Measurements from ENCODE around the gene ARHGEF2. TPM values are rescaled to one million over a fixed set of nuclear protein-coding genes. Genes with fewer than 3 reads are reported as not detected.

ARHGEF2 gene
- total and polyA plus RNA-seq, 2 experiments from 2014 or later = 30.1 to 46.9 TPM

DNA sequence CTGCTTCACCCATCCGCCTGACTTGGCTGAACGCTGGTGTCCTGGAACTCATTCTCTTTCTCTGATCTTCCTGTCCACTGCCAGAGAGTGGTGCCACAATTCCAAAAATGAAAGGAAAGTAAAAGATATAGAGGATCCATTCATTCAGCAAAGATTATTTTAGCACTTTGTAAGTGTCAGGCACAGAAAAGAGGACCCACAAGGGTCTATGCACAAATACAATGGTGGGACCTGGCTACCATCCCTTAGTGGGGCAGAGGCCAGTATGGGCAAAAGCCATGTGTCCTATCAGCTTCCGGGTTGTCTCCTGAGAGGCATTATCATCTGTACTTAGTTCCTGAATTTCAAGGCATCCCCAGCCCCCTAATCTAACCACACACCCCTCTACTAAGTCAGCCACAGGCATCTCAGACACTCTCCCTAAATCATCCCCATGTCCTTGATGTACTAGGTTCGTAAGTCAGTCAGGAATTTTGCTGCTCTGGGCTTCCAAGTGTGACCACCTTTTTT lies 23.4 kb upstream of the ARHGEF2 start:
- Histone ChIP-seq H3K9me3 (ENCODE audit: low read depth) (no peaks in the 10 kb centered on the region), H3K9me2 (replicated peaks; ENCODE audit: insufficient read depth) (no peaks in the 10 kb centered on the region), H3K27me3 (no peaks in the 10 kb centered on the region), H3K27ac (no peak overlapping the region), H4K20me1 (ENCODE audit: insufficient read depth, poor library complexity, severe bottlenecking) (no peaks in the 10 kb centered on the region), H3K4me1 (ENCODE audit: insufficient read depth) (no peaks in the 10 kb centered on the region), H3K4me2 (no peak overlapping the region), H2AFZ (no peak overlapping the region), H3K4me3 (no peak overlapping the region), H3K36me3 (replicated peaks; ENCODE audit: insufficient read depth, low read depth) (no peaks in the 10 kb centered on the region), H3K79me2 (no peaks in the 10 kb centered on the region)
- TF ChIP-seq EZH2 (IDR thresholded peaks at IDR 0.05; ENCODE audit: borderline replicate concordance) (no peak), EZH2phosphoT487 (IDR thresholded peaks at IDR 0.05; ENCODE audit: low read depth, severe bottlenecking, unreplicated experiment) (no peak)
- TF ChIP-seq, protein P1, sequence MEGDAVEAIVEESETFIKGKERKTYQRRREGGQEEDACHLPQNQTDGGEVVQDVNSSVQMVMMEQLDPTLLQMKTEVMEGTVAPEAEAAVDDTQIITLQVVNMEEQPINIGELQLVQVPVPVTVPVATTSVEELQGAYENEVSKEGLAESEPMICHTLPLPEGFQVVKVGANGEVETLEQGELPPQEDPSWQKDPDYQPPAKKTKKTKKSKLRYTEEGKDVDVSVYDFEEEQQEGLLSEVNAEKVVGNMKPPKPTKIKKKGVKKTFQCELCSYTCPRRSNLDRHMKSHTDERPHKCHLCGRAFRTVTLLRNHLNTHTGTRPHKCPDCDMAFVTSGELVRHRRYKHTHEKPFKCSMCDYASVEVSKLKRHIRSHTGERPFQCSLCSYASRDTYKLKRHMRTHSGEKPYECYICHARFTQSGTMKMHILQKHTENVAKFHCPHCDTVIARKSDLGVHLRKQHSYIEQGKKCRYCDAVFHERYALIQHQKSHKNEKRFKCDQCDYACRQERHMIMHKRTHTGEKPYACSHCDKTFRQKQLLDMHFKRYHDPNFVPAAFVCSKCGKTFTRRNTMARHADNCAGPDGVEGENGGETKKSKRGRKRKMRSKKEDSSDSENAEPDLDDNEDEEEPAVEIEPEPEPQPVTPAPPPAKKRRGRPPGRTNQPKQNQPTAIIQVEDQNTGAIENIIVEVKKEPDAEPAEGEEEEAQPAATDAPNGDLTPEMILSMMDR (IDR thresholded peaks at IDR 0.05; ENCODE audit: poor library complexity) = no peak
- 70% methylated on average over 4 of the region's 4 CpGs for WGBS (ENCODE audit: low lambda C conversion rate, missing lambda C conversion rate)
- no peak for DNase-seq (ENCODE audit: low spot score)

DNA sequence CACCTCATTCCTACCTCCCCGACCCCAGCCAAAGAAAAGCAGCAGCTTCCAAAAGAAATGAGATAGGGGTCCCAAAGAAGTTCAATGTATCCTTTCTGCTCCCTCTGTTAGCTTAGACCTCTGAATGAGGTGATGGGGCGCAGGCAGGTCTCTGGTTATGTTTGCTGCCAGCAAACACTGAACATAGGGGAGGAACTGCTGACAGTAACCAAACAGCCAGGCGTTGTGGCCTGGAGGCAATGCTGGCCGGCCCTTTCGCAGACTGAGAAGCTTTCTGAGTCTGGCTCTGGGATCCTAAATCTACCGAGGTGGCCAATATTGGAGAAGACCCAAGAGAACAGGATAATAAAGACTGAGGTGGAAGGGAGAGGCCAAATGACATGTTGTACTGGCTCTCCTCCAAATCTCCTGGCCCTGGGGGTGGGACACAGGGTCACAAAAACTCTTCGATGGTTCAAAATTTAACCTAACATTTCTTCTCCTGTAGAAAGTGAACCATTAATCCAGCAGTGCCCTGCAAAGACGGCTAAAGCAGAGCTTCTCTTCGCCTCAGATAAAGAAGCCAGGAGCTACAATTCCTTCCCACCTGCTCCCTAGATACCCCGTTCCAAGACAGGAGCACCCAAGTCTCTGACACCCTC lies 22.8 kb upstream of the ARHGEF2 start:
- no peak for DNase-seq (ENCODE audit: low spot score)
- Histone ChIP-seq H2AFZ (no peak overlapping the region), H3K4me1 (ENCODE audit: insufficient read depth) (no peaks in the 10 kb centered on the region), H3K9me3 (ENCODE audit: low read depth) (no peaks in the 10 kb centered on the region), H3K79me2 (no peaks in the 10 kb centered on the region), H3K27ac (no peak overlapping the region), H3K4me2 (no peak overlapping the region), H3K36me3 (replicated peaks; ENCODE audit: insufficient read depth, low read depth) (no peaks in the 10 kb centered on the region), H3K9me2 (replicated peaks; ENCODE audit: insufficient read depth) (no peaks in the 10 kb centered on the region), H3K27me3 (no peaks in the 10 kb centered on the region), H4K20me1 (ENCODE audit: insufficient read depth, poor library complexity, severe bottlenecking) (no peaks in the 10 kb centered on the region), H3K4me3 (no peak overlapping the region)
- TF ChIP-seq EZH2 (IDR thresholded peaks at IDR 0.05; ENCODE audit: borderline replicate concordance) (no peak), EZH2phosphoT487 (IDR thresholded peaks at IDR 0.05; ENCODE audit: low read depth, severe bottlenecking, unreplicated experiment) (no peak)
- TF ChIP-seq, protein P1 (IDR thresholded peaks at IDR 0.05; ENCODE audit: poor library complexity) = no peak
- 58% methylated on average over 10 of the region's 10 CpGs for WGBS (ENCODE audit: low lambda C conversion rate, missing lambda C conversion rate)

DNA sequence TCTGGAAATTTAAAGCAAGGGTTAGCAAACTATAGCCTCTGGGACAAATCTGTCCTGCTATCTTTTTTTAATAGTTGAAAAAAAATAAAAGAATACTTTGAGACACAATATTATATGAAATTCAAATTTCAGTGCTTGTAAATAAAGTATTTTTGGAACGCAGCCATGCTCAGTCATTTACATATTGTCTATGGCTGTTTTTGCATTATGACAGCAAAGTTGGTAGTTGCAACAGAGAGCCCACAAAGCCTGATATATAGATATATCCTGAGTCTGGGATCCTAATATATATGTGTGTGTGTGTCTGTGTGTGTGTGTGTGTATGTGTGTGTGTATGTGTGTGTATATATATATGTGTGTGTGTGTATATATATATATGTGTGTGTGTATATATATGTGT lies 21.6 kb upstream of the ARHGEF2 start:
- no peak for DNase-seq (ENCODE audit: low spot score)
- TF ChIP-seq, protein P1 (IDR thresholded peaks at IDR 0.05; ENCODE audit: poor library complexity) = no peak
- TF ChIP-seq EZH2phosphoT487 (IDR thresholded peaks at IDR 0.05; ENCODE audit: low read depth, severe bottlenecking, unreplicated experiment) = no peak
- TF ChIP-seq EZH2 (IDR thresholded peaks at IDR 0.05; ENCODE audit: borderline replicate concordance) = no peak

More for the DNA sequence above, 21.6 kb upstream of the ARHGEF2 start:
- Histone ChIP-seq H2AFZ (no peak overlapping the region), H3K79me2 (no peaks in the 10 kb centered on the region), H3K4me2 (no peak overlapping the region), H3K9me3 (ENCODE audit: low read depth) (no peaks in the 10 kb centered on the region), H3K4me3 (no peak overlapping the region), H3K27me3 (no peaks in the 10 kb centered on the region), H4K20me1 (ENCODE audit: insufficient read depth, poor library complexity, severe bottlenecking) (no peaks in the 10 kb centered on the region), H3K9me2 (replicated peaks; ENCODE audit: insufficient read depth) (no peaks in the 10 kb centered on the region), H3K27ac (no peak overlapping the region), H3K4me1 (ENCODE audit: insufficient read depth) (no peaks in the 10 kb centered on the region), H3K36me3 (replicated peaks; ENCODE audit: insufficient read depth, low read depth) (no peaks in the 10 kb centered on the region)
- WGBS (ENCODE audit: low lambda C conversion rate, missing lambda C conversion rate) = 90% methylated on average over 1 of the region's 1 CpG

Measured in hepatocyte (in vitro differentiated cells).